HCT116 (cell line): ENCODE data around the gene BCAR3. TPM values are rescaled to one million over a fixed set of nuclear protein-coding genes. Genes with fewer than 3 reads are reported as not detected.

Experiments used
- ATAC-seq: fragments of 200-7000 bp; cut with Tn5 transposase; 2 replicates; pipeline ENCODE4 v1.9.1; 2020; ENCODE audit warnings: mild to moderate bottlenecking, moderate library complexity
- BruUV-seq: library from RNA; stranded (reverse); fragments of 400-500 nt; replicated peaks from 2 replicates; lab custom pipeline; 2021; lab: Mats Ljungman, UMichigan
- CTCF ChIA-PET: fragments of 300-600 bp; sonication (Branson Sonifier 250); formaldehyde crosslinking; loops from one replicate; lab custom pipeline; 2021; ENCODE audit warnings: antibody characterized with exemption; lab: Charles Lee
- POLR2A ChIA-PET: fragments of 300-600, 350-600 bp; sonication (Branson Sonifier 250); formaldehyde crosslinking; loops from one replicate; lab custom pipeline; 2021; ENCODE audit warnings: antibody characterized with exemption; lab: Charles Lee
- RAD21 ChIA-PET, 2 experiments: fragments of 300-600 bp; sonication (Branson Sonifier 250); formaldehyde crosslinking; loops; one replicate each; lab custom pipeline; 2023; ENCODE audit warnings: low total read pairs in 2 of 2; ENCODE audit not compliant: uncharacterized antibody in 2 of 2, unreplicated experiment in 2 of 2, low non-redundant PET in 1 of 2; lab: Charles Lee
- DNase-seq: peaks from one replicate; pipeline ENCODE4 v3.0.0-alpha.2; 2010; ENCODE audit warnings: low read depth, low spot score
- H2AFZ ChIP-seq: fragments of 200-600 bp; shearing (Covaris generic), sonication (generic); 2 replicates; pipeline ENCODE4 v1.6.1; 2017; ENCODE audit warnings: low read depth, mixed run types, mixed read lengths, antibody characterized with exemption, low read length; ENCODE audit not compliant: poor library complexity, severe bottlenecking
- H3K27ac ChIP-seq: 2 replicates; pipeline ENCODE4 v1.5.1; 2012; ENCODE audit warnings: low read depth, low read length
- H3K27me3 ChIP-seq: fragments of 200-600 bp; sonication (generic); 2 replicates; pipeline ENCODE4 v1.6.1; 2016; ENCODE audit warnings: mixed run types, low read length, mixed read lengths; ENCODE audit not compliant: insufficient read depth
- H3K36me3 ChIP-seq, 2 experiments: fragments of 200-500 bp in 1 of 2; fragments of 200-600 bp in 1 of 2; sonication (Bioruptor generic) in 1 of 2; sonication (generic) in 1 of 2; 2 replicates each; pipeline versions ENCODE4 v1.5.1 to v1.6.1; 2014 to 2016; ENCODE audit warnings: low read length in 2 of 2, inconsistent platforms in 1 of 2, mixed read lengths in 1 of 2, mixed run types in 1 of 2; ENCODE audit not compliant: insufficient read depth in 2 of 2, control insufficient read depth in 1 of 2
- H3K4me1 ChIP-seq, 2 experiments: fragments of 200-600 bp in 1 of 2; sonication (generic) in 1 of 2; 2 replicates each; pipeline versions ENCODE4 v1.5.1 to v1.6.1; 2012 to 2017; ENCODE audit warnings: low read length in 2 of 2, inconsistent platforms in 1 of 2, mild to moderate bottlenecking in 1 of 2, mixed read lengths in 1 of 2, mixed run types in 1 of 2, moderate library complexity in 1 of 2; ENCODE audit not compliant: insufficient read depth in 2 of 2, control insufficient read depth in 1 of 2
- H3K4me2 ChIP-seq: fragments of 200-600 bp; sonication (generic); 2 replicates; pipeline ENCODE4 v1.6.1; 2017; ENCODE audit warnings: mixed run types, low read length, mixed read lengths
- H3K4me3 ChIP-seq, 2 experiments: fragments of 200-600 bp in 1 of 2; sonication (generic) in 1 of 2; replicated peaks in 1 of 2; 2 replicates each; pipeline ENCODE4 v1.5.1; 2011 to 2016; ENCODE audit warnings: low read length in 2 of 2, control low read depth in 1 of 2, low read depth in 1 of 2, mild to moderate bottlenecking in 1 of 2, mixed read lengths in 1 of 2, mixed run types in 1 of 2
- H3K79me2 ChIP-seq: fragments of 200-600 bp; sonication (generic); 2 replicates; pipeline ENCODE4 v1.6.1; 2017; ENCODE audit warnings: mild to moderate bottlenecking, mixed run types, low read length, moderate library complexity, mixed read lengths; ENCODE audit not compliant: insufficient read depth
- H3K9ac ChIP-seq: fragments of 200-600 bp; sonication (generic); 2 replicates; pipeline ENCODE4 v1.6.1; 2016; ENCODE audit warnings: low read length, mixed read lengths
- H3K9me2 ChIP-seq: fragments of 200-600 bp; sonication (generic), shearing (Covaris generic); 2 replicates; pipeline ENCODE4 v1.6.1; 2017; ENCODE audit warnings: mixed run types, mild to moderate bottlenecking, moderate library complexity; ENCODE audit not compliant: insufficient read depth
- H3K9me3 ChIP-seq, 2 experiments: fragments of 200-500 bp in 1 of 2; fragments of 200-600 bp in 1 of 2; sonication (Bioruptor generic) in 1 of 2; sonication (generic) in 1 of 2; 2 replicates each; pipeline ENCODE4 v1.6.1; 2014 to 2017; ENCODE audit warnings: low read length in 2 of 2, mixed read lengths in 2 of 2, inconsistent platforms in 1 of 2, low read depth in 1 of 2, mild to moderate bottlenecking in 1 of 2, mixed run types in 1 of 2, moderate library complexity in 1 of 2; ENCODE audit not compliant: control insufficient read depth in 1 of 2, insufficient read depth in 1 of 2
- H4K20me1 ChIP-seq: fragments of 200-600 bp; sonication (generic), shearing (Covaris generic); 2 replicates; pipeline ENCODE4 v1.6.1; 2017; ENCODE audit warnings: mixed run types, mild to moderate bottlenecking, moderate library complexity; ENCODE audit not compliant: insufficient read depth
- CEBPB ChIP-seq: IDR thresholded peaks from 2 replicates; pipeline ENCODE4 v1.6.1; 2012; ENCODE audit warnings: low read depth
- FOSL1 ChIP-seq: IDR thresholded peaks from 2 replicates; pipeline ENCODE4 v1.6.1; 2012; ENCODE audit warnings: low read depth
- SIN3A ChIP-seq: IDR thresholded peaks from 2 replicates; pipeline ENCODE4 v1.6.1; 2012; ENCODE audit warnings: low read depth
- TCF7L2 ChIP-seq: IDR thresholded peaks from 2 replicates; pipeline ENCODE4 v1.7.0; 2011; ENCODE audit warnings: borderline replicate concordance, inconsistent platforms; ENCODE audit not compliant: insufficient read depth, insufficient read length; ENCODE audit errors: extremely low read depth
- YY1 ChIP-seq: IDR thresholded peaks from 2 replicates; pipeline ENCODE4 v1.6.1; 2011; ENCODE audit warnings: low read length, low read depth, moderate library complexity, mild to moderate bottlenecking; ENCODE audit not compliant: insufficient replicate concordance; ENCODE audit errors: extremely low read depth
- ZFX ChIP-seq: fragments of 450-650 bp; IDR thresholded peaks from 2 replicates; pipeline ENCODE4 v1.6.1; 2017
- ZNF274 ChIP-seq: fragments of 200-500 bp; sonication (Bioruptor generic); IDR thresholded peaks from 2 replicates; pipeline ENCODE4 v1.6.1; 2014; ENCODE audit warnings: mild to moderate bottlenecking, low read depth, low read length, inconsistent platforms
- intact Hi-C: fragments of 100-400 bp; cut with micrococcal nuclease; formaldehyde crosslinking; loops from 2 replicates; pipeline ENCODE4 v1.10.0; 2022
- total RNA-seq: library from RNA; stranded (reverse); gene quantifications from one replicate; pipeline ENCODE4 v1.2.1, GENCODE V29; 2021; ENCODE audit not compliant: unreplicated experiment
- TF ChIP-seq, protein P1 (sequence below): IDR thresholded peaks from 2 replicates; pipeline ENCODE4 v1.6.1; 2012
- TF ChIP-seq, protein P2 (sequence below), 3 experiments: fragments of 200-600 bp in 1 of 3; sonication (generic) in 1 of 3; IDR thresholded peaks in 2 of 3; conservative IDR thresholded peaks in 1 of 3; 2 replicates each; pipeline ENCODE4 v1.5.1; 2012 to 2017; ENCODE audit warnings: low read depth in 2 of 3, low read length in 2 of 3, antibody characterized with exemption in 1 of 3, borderline replicate concordance in 1 of 3, control low read depth in 1 of 3, mild to moderate bottlenecking in 1 of 3, mixed read lengths in 1 of 3, mixed run types in 1 of 3, moderate library complexity in 1 of 3; ENCODE audit not compliant: insufficient read depth in 1 of 3

The BCAR3 gene
- total RNA-seq, 1 experiment from 2014 or later, result 24.5 TPM

GRCh38 chr1:93714356-93714755 lies 32.7 kb upstream of the BCAR3 start:
- Histone ChIP-seq H4K20me1 (no peaks in the 10 kb centered on the region), H3K27ac (no peak overlapping the region), H3K9me3 (peaks cover 0 to 9% of the 10 kb centered on the region in 2 experiments; a peak in 1 of 4 replicates), H3K9ac (no peak overlapping the region), H3K4me1 (peaks cover 0 to 29% of the 10 kb centered on the region in 2 experiments; a peak in 2 of 4 replicates), H3K79me2 (no peaks in the 10 kb centered on the region), H2AFZ (no peak overlapping the region), H3K9me2 (no peaks in the 10 kb centered on the region), H3K27me3 (no peaks in the 10 kb centered on the region), H3K4me2 (peak overlapping the region; percentile 22; the same call in 1 of the 2 replicates), H3K4me3 (no peak overlapping the region), H3K36me3 (no peaks in the 10 kb centered on the region; a peak in 1 of 4 replicates)
- ChIA-PET RAD21 (no interaction called here), POLR2A (no interaction called here), CTCF (interaction anchor here (1.1 kb wide), 1 partner anchor 130 kb away, joined by 3 read pairs; no protein-coding TSS in a partner anchor)
- DNase-seq, result no peak
- TF ChIP-seq FOSL1, result no peak
- TF ChIP-seq, protein P1, sequence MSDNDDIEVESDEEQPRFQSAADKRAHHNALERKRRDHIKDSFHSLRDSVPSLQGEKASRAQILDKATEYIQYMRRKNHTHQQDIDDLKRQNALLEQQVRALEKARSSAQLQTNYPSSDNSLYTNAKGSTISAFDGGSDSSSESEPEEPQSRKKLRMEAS, result no peak
- intact Hi-C loops, result no loop called here
- no TSS peak for BruUV-seq
- ATAC-seq, result no peak

DNA sequence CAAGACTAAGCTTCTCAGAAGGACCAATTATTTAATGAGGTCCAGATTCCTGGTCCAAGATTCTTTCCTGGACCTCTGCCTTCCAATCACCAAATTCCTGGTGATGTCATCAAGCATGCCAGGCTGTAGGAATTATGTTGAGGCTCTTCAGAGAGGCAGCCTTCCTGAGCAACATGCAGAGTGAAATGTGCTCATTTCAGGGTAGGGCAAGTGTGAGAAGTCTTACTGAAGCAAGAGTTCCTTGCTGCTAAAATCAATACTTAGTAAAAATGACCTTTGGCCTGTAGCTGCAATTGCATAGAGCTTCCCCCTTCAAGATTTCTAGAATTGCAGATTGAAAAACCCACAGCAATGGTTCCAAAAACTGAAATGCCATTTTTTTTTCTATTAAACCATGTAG lies 31.7 kb upstream of the BCAR3 start:
- H3K9ac ChIP-seq, result no peak overlapping the region
- CTCF ChIA-PET, result interaction anchor here (1.1 kb wide), 1 partner anchor 131 kb away, joined by 3 read pairs; no protein-coding TSS in a partner anchor
- POLR2A ChIA-PET, result no interaction called here

More for the DNA sequence above, 31.7 kb upstream of the BCAR3 start:
- no peak for TF ChIP-seq ZFX
- no peak for TF ChIP-seq YY1
- TF ChIP-seq, protein P2, sequence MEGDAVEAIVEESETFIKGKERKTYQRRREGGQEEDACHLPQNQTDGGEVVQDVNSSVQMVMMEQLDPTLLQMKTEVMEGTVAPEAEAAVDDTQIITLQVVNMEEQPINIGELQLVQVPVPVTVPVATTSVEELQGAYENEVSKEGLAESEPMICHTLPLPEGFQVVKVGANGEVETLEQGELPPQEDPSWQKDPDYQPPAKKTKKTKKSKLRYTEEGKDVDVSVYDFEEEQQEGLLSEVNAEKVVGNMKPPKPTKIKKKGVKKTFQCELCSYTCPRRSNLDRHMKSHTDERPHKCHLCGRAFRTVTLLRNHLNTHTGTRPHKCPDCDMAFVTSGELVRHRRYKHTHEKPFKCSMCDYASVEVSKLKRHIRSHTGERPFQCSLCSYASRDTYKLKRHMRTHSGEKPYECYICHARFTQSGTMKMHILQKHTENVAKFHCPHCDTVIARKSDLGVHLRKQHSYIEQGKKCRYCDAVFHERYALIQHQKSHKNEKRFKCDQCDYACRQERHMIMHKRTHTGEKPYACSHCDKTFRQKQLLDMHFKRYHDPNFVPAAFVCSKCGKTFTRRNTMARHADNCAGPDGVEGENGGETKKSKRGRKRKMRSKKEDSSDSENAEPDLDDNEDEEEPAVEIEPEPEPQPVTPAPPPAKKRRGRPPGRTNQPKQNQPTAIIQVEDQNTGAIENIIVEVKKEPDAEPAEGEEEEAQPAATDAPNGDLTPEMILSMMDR (IDR thresholded peaks at IDR 0.05 in 2 of 3, conservative IDR thresholded peaks at IDR 0.05 in 1 of 3; ENCODE audit: borderline replicate concordance in 1 of 3, insufficient read depth in 1 of 3, low read depth in 2 of 3, low read length in 2 of 3), result no peak
- no peak for TF ChIP-seq ZNF274
- TF ChIP-seq SIN3A, result no peak
- no peak for TF ChIP-seq TCF7L2
- TF ChIP-seq CEBPB, result no peak
- no peak for DNase-seq
- intact Hi-C loops, result no loop called here
- peaks cover 0 to 9% of the 10 kb centered on the region in 2 experiments; a peak in 1 of 4 replicates for H3K9me3 ChIP-seq
- H3K27me3 ChIP-seq, result no peaks in the 10 kb centered on the region
- ATAC-seq, result no peak
- no peak overlapping the region for H3K27ac ChIP-seq
- no peaks in the 10 kb centered on the region for H3K79me2 ChIP-seq
- peaks cover 0 to 29% of the 10 kb centered on the region in 2 experiments; a peak in 2 of 4 replicates for H3K4me1 ChIP-seq
- H4K20me1 ChIP-seq, result no peaks in the 10 kb centered on the region
- no peak overlapping the region for H3K4me2 ChIP-seq
- no peak overlapping the region for H3K4me3 ChIP-seq
- no peaks in the 10 kb centered on the region for H3K9me2 ChIP-seq
- H3K36me3 ChIP-seq, result no peaks in the 10 kb centered on the region; a peak in 1 of 4 replicates
- RAD21 ChIA-PET, result no interaction called here
- BruUV-seq, result no TSS peak
- H2AFZ ChIP-seq, result no peak overlapping the region
